ENCODE measurements around the gene CDK6.

Gene CDK6

DNA sequence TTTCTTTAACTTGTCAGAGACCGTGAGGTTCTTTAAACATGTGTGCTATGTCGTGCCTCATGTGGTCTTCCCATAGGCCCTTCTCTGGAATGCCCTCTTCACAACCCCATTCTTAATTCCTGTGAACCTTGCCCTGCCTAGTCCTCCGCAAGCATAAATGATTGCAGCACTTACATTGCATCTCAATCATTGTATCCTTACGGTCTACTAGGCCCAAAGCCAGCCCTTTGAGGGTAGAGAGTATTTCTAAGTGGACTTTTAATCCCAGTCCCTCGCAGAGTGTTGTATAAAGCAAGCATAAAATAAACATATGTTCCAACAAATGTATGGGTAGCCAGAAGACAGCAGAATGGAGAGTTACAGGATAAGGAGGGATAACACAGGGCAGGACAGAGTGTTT is 154.0 kb downstream of the CDK6 start:
- Histone ChIP-seq H3K27me3 (ENCODE audit: control insufficient read depth in 3 of 3, insufficient read depth in 3 of 3, low read depth in 1 of 3, low read length in 3 of 3) (no peaks in the 10 kb centered on the region), H4K91ac (ENCODE audit: low read depth, low read length, poor library complexity) (no peak overlapping the region), H2BK5ac (ENCODE audit: low read length) (no peak overlapping the region), H3K9me3 (replicated peaks in 1 of 2; ENCODE audit: control insufficient read depth in 2 of 2, insufficient read depth in 1 of 2, low read depth in 1 of 2, low read length in 2 of 2) (no peaks in the 10 kb centered on the region), H2AK5ac (ENCODE audit: low read depth, low read length) (no peak overlapping the region), H3K9ac (ENCODE audit: low read depth, low read length, poor library complexity) (no peak overlapping the region), H3K14ac (ENCODE audit: low read length) (no peak overlapping the region), H2BK12ac (ENCODE audit: low read length) (no peak overlapping the region), H3K4me2 (ENCODE audit: insufficient read depth, low read length, poor library complexity, severe bottlenecking) (no peak overlapping the region), H3K18ac (ENCODE audit: low read length) (no peak overlapping the region), H4K8ac (ENCODE audit: low read depth, low read length) (no peak overlapping the region), H2BK15ac (ENCODE audit: low read length) (no peak overlapping the region), H3K27ac (replicated peaks; ENCODE audit: low read length) (no peak overlapping the region), H2BK120ac (ENCODE audit: low read depth, low read length) (no peak overlapping the region), H3K4me3 (ENCODE audit: low read length in 2 of 2) (no peak overlapping the region), H3K79me1 (ENCODE audit: low read depth, low read length) (no peaks in the 10 kb centered on the region), H3K4ac (ENCODE audit: low read length) (no peak overlapping the region), H3K23ac (ENCODE audit: low read depth, low read length, poor library complexity) (no peak overlapping the region), H3K4me1 (ENCODE audit: control insufficient read depth in 2 of 2, insufficient read depth in 1 of 2, low read depth in 1 of 2, low read length in 2 of 2) (peaks cover 4 to 20% of the 10 kb centered on the region in 2 donors), H2AFZ (ENCODE audit: low read length) (no peak overlapping the region), H3K36me3 (replicated peaks in 1 of 2; ENCODE audit: control insufficient read depth in 2 of 2, insufficient read depth in 2 of 2, low read length in 2 of 2) (no peaks in the 10 kb centered on the region)
- no CpG with 5 or more reads among the region's 5 CpGs for WGBS, 2 donors (ENCODE audit: extremely low coverage in 2 of 2, insufficient read length in 2 of 2, insufficient replicate concordance in 1 of 2)
- no peak for DNase-seq (ENCODE audit: low spot score)

DNA sequence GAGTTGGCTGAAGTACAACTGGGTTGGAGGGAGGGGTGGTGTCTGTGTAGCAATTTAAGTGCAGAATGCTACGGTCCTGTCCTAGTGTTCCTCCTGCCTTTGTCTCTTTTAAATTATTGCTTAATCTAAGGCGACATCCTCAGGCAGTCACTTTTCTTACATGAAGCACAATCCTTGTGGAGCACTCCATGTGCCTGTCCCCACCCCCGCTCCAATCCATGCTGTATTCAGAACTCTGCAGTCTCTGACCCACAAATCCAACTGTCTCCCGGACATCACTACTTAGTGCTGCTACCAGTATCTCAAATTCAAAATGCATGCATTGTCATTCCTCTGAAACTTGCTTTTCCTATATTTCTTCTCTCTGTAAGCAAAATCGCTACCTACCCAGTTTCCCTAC is 154.7 kb downstream of the CDK6 start:
- Histone ChIP-seq H3K4me2 (ENCODE audit: insufficient read depth, low read length, poor library complexity, severe bottlenecking) (no peak overlapping the region), H3K9me3 (replicated peaks in 1 of 2; ENCODE audit: control insufficient read depth in 2 of 2, insufficient read depth in 1 of 2, low read depth in 1 of 2, low read length in 2 of 2) (no peaks in the 10 kb centered on the region), H3K27ac (replicated peaks; ENCODE audit: low read length) (no peak overlapping the region), H3K36me3 (replicated peaks in 1 of 2; ENCODE audit: control insufficient read depth in 2 of 2, insufficient read depth in 2 of 2, low read length in 2 of 2) (no peaks in the 10 kb centered on the region), H2AK5ac (ENCODE audit: low read depth, low read length) (no peak overlapping the region), H2BK5ac (ENCODE audit: low read length) (no peak overlapping the region), H3K27me3 (ENCODE audit: control insufficient read depth in 3 of 3, insufficient read depth in 3 of 3, low read depth in 1 of 3, low read length in 3 of 3) (no peaks in the 10 kb centered on the region), H3K4me3 (ENCODE audit: low read length in 2 of 2) (no peak overlapping the region), H3K9ac (ENCODE audit: low read depth, low read length, poor library complexity) (no peak overlapping the region), H3K4ac (ENCODE audit: low read length) (no peak overlapping the region), H4K91ac (ENCODE audit: low read depth, low read length, poor library complexity) (no peak overlapping the region), H2AFZ (ENCODE audit: low read length) (no peak overlapping the region), H3K23ac (ENCODE audit: low read depth, low read length, poor library complexity) (no peak overlapping the region), H3K79me1 (ENCODE audit: low read depth, low read length) (no peaks in the 10 kb centered on the region), H3K14ac (ENCODE audit: low read length) (no peak overlapping the region), H2BK15ac (ENCODE audit: low read length) (no peak overlapping the region), H3K18ac (ENCODE audit: low read length) (no peak overlapping the region), H2BK120ac (ENCODE audit: low read depth, low read length) (no peak overlapping the region), H4K8ac (ENCODE audit: low read depth, low read length) (no peak overlapping the region), H3K4me1 (ENCODE audit: control insufficient read depth in 2 of 2, insufficient read depth in 1 of 2, low read depth in 1 of 2, low read length in 2 of 2) (peaks cover 4 to 20% of the 10 kb centered on the region in 2 donors), H2BK12ac (ENCODE audit: low read length) (no peak overlapping the region)
- WGBS, 2 donors (ENCODE audit: extremely low coverage in 2 of 2, insufficient read length in 2 of 2, insufficient replicate concordance in 1 of 2), result no CpG with 5 or more reads among the region's 5 CpGs
- no peak for DNase-seq (ENCODE audit: low spot score)

DNA sequence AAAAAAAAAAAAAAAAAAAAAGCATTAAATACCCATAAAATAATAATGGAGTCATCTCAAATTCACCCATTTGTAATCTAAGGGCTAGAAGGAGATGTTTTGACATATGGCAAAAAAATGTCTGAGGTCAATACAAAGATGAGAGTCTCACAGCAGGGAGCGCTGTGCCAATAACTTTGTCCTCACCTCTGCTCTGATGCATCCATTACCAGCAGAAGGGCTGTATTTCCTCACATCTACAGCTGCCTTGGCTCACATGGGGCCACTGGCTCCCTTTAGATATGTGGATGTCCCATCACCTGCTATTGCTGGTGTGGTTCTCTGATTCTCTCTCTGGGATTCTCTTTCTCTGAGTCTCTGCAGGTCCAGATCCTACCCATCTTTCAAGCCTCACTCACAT is 155.9 kb downstream of the CDK6 start:
- H3K4me3 ChIP-seq (ENCODE audit: low read length in 2 of 2), result no peak overlapping the region
- no peaks in the 10 kb centered on the region for H3K27me3 ChIP-seq (ENCODE audit: control insufficient read depth in 3 of 3, insufficient read depth in 3 of 3, low read depth in 1 of 3, low read length in 3 of 3)
- H3K4ac ChIP-seq (ENCODE audit: low read length), result no peak overlapping the region
- no peak overlapping the region for H2BK15ac ChIP-seq (ENCODE audit: low read length)
- no peaks in the 10 kb centered on the region for H3K36me3 ChIP-seq (replicated peaks in 1 of 2; ENCODE audit: control insufficient read depth in 2 of 2, insufficient read depth in 2 of 2, low read length in 2 of 2)
- H3K23ac ChIP-seq (ENCODE audit: low read depth, low read length, poor library complexity), result no peak overlapping the region
- no peak overlapping the region for H3K9ac ChIP-seq (ENCODE audit: low read depth, low read length, poor library complexity)
- no peak overlapping the region for H3K14ac ChIP-seq (ENCODE audit: low read length)
- no peaks in the 10 kb centered on the region for H3K79me1 ChIP-seq (ENCODE audit: low read depth, low read length)
- no peak overlapping the region for H3K27ac ChIP-seq (replicated peaks; ENCODE audit: low read length)
- peaks cover 4 to 17% of the 10 kb centered on the region in 2 donors for H3K4me1 ChIP-seq (ENCODE audit: control insufficient read depth in 2 of 2, insufficient read depth in 1 of 2, low read depth in 1 of 2, low read length in 2 of 2)
- no peak overlapping the region for H3K18ac ChIP-seq (ENCODE audit: low read length)
- no peak overlapping the region for H2BK120ac ChIP-seq (ENCODE audit: low read depth, low read length)
- H2BK5ac ChIP-seq (ENCODE audit: low read length), result no peak overlapping the region
- H4K8ac ChIP-seq (ENCODE audit: low read depth, low read length), result no peak overlapping the region
- H3K9me3 ChIP-seq (replicated peaks in 1 of 2; ENCODE audit: control insufficient read depth in 2 of 2, insufficient read depth in 1 of 2, low read depth in 1 of 2, low read length in 2 of 2), result no peaks in the 10 kb centered on the region
- no CpG with 5 or more reads among the region's 1 CpG for whole genome bisulfite sequencing, 2 donors (ENCODE audit: extremely low coverage in 2 of 2, insufficient read length in 2 of 2, insufficient replicate concordance in 1 of 2)
- H2BK12ac ChIP-seq (ENCODE audit: low read length), result no peak overlapping the region
- no peak for DNase-seq (ENCODE audit: low spot score)
- H2AFZ ChIP-seq (ENCODE audit: low read length), result no peak overlapping the region
- H4K91ac ChIP-seq (ENCODE audit: low read depth, low read length, poor library complexity), result no peak overlapping the region
- no peak overlapping the region for H2AK5ac ChIP-seq (ENCODE audit: low read depth, low read length)
- H3K4me2 ChIP-seq (ENCODE audit: insufficient read depth, low read length, poor library complexity, severe bottlenecking), result no peak overlapping the region

DNA sequence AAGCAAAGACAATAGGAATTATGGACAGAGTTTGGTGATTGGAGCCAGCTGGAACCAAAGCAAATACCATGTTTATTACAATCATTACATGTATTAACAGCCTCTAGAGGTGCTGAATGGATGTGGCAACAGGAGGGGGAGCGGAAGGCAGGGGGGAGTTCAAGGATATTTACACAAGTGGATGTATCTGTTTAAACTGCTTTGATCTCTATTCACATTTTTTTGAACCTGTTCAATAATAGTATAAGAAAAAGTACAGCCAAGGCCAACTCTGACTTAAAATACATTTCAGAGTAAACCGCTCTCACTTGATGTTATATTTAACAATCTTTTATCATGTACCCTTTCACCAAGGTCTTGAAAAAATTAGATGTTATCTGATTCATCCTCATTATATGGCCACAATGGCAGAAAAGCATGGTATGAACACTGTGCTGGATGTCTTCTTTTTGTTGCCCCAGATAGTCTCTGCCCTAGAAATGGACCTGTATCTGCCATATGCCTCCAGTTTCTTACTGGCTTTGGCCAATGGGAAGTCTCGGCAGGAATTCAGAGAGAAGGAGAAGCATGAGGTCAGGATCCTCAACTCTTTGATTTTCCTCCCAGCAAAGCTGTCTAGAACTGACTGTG is 158.0 kb downstream of the CDK6 start:
- no peak overlapping the region for H3K4me3 ChIP-seq (ENCODE audit: low read length in 2 of 2)
- no peaks in the 10 kb centered on the region for H3K27me3 ChIP-seq (ENCODE audit: control insufficient read depth in 3 of 3, insufficient read depth in 3 of 3, low read depth in 1 of 3, low read length in 3 of 3)
- H4K8ac ChIP-seq (ENCODE audit: low read depth, low read length), result no peak overlapping the region
- no peak overlapping the region for H2BK5ac ChIP-seq (ENCODE audit: low read length)
- H3K4me1 ChIP-seq (ENCODE audit: control insufficient read depth in 2 of 2, insufficient read depth in 1 of 2, low read depth in 1 of 2, low read length in 2 of 2), result peaks cover 0 to 13% of the 10 kb centered on the region in 2 donors
- no peak overlapping the region for H2BK120ac ChIP-seq (ENCODE audit: low read depth, low read length)
- no peak overlapping the region for H2BK15ac ChIP-seq (ENCODE audit: low read length)
- no peak overlapping the region for H2AFZ ChIP-seq (ENCODE audit: low read length)
- no peak overlapping the region for H2BK12ac ChIP-seq (ENCODE audit: low read length)
- no peak overlapping the region for H3K4me2 ChIP-seq (ENCODE audit: insufficient read depth, low read length, poor library complexity, severe bottlenecking)
- H3K9me3 ChIP-seq (replicated peaks in 1 of 2; ENCODE audit: control insufficient read depth in 2 of 2, insufficient read depth in 1 of 2, low read depth in 1 of 2, low read length in 2 of 2), result no peaks in the 10 kb centered on the region
- no peaks in the 10 kb centered on the region for H3K79me1 ChIP-seq (ENCODE audit: low read depth, low read length)
- H3K36me3 ChIP-seq (replicated peaks in 1 of 2; ENCODE audit: control insufficient read depth in 2 of 2, insufficient read depth in 2 of 2, low read length in 2 of 2), result no peaks in the 10 kb centered on the region
- no peak for DNase-seq (ENCODE audit: low spot score)
- H3K4ac ChIP-seq (ENCODE audit: low read length), result no peak overlapping the region
- no peak overlapping the region for H3K23ac ChIP-seq (ENCODE audit: low read depth, low read length, poor library complexity)
- no peak overlapping the region for H3K27ac ChIP-seq (replicated peaks; ENCODE audit: low read length)
- H3K18ac ChIP-seq (ENCODE audit: low read length), result no peak overlapping the region
- H3K14ac ChIP-seq (ENCODE audit: low read length), result no peak overlapping the region
- no CpG with 5 or more reads among the region's 3 CpGs for WGBS, 2 donors (ENCODE audit: extremely low coverage in 2 of 2, insufficient read length in 2 of 2, insufficient replicate concordance in 1 of 2)
- no peak overlapping the region for H4K91ac ChIP-seq (ENCODE audit: low read depth, low read length, poor library complexity)
- no peak overlapping the region for H2AK5ac ChIP-seq (ENCODE audit: low read depth, low read length)
- H3K9ac ChIP-seq (ENCODE audit: low read depth, low read length, poor library complexity), result no peak overlapping the region

Measured in neuronal stem cell (in vitro differentiated cells).